Left ventricle myocardium inferior (tissue), 1 donor: ENCODE data around the gene NR0B2. TPM values are rescaled to one million over a fixed set of nuclear protein-coding genes. Genes with fewer than 3 reads are reported as not detected.
A peak's percentile ranks its signal among the peaks of the same experiment; 100 is the strongest.
"Not testable (repeated sequence)": the region's sequence is repeated elsewhere in the genome, so short reads cannot be mapped to it uniquely, and the experiment has no call there.

Experiments used
- DNase-seq: peaks from one replicate; pipeline ENCODE4 v3.0.0-alpha.2; 2020
- H3K27ac ChIP-seq: fragments of 200-600 bp; replicated peaks from 2 replicates; pipeline ENCODE4 v1.8.0; 2021
- H3K27me3 ChIP-seq: fragments of 200-600 bp; 2 replicates; pipeline ENCODE4 v1.8.0; 2021; ENCODE audit warnings: low read depth
- H3K36me3 ChIP-seq: fragments of 200-600 bp; 2 replicates; pipeline ENCODE4 v1.8.0; 2021
- H3K4me1 ChIP-seq: fragments of 200-600 bp; 2 replicates; pipeline ENCODE4 v1.8.0; 2021
- H3K4me3 ChIP-seq: fragments of 200-600 bp; 2 replicates; pipeline ENCODE4 v1.8.0; 2021; ENCODE audit warnings: mild to moderate bottlenecking, moderate library complexity
- H3K9me3 ChIP-seq: fragments of 200-600 bp; replicated peaks from 2 replicates; pipeline ENCODE4 v1.8.0; 2021
- CTCF ChIP-seq: fragments of 200-600 bp; IDR thresholded peaks from 2 replicates; pipeline ENCODE4 v1.8.0; 2021; ENCODE audit warnings: antibody characterized with exemption, mild to moderate bottlenecking, borderline replicate concordance
- intact Hi-C: fragments of 100-400 bp; cut with micrococcal nuclease; formaldehyde crosslinking; loops from one replicate; pipeline ENCODE4 v1.11.0; 2022
- total RNA-seq: library from RNA; stranded (reverse); fragmentation: NEBNext Ultra II Directional; extraction: Animal tissue kit (Norgen Biotek cat#: 25700); gene quantifications from one replicate; pipeline ENCODE4 v1.2.1, GENCODE V29; 2021
- donor health status: DM: no; HTN: yes; CAD: no; lungs with severe emphysema.

The NR0B2 gene
- total RNA-seq, 1 donor from 2014 or later = 7.2 TPM

GRCh38 chr1:26889551-26890466 is 24.0 kb downstream of the NR0B2 start, which contains the start of gene GPN2:
TSS of gene GPN2 (minus strand) at chr1:26890283. CDS start at chr1:26890096, 187 bp downstream.
- Histone ChIP-seq H3K4me3 (peak within 1 kb of the TSS; percentile 93), H3K36me3 (peaks cover 76% of the 10 kb centered on the region), H3K4me1 (peaks cover 43% of the 10 kb centered on the region), H3K27me3 (no peaks in the 10 kb centered on the region), H3K9me3 (no peaks in the 10 kb centered on the region), H3K27ac (peak within 1 kb of the TSS; percentile 90)
- TF ChIP-seq CTCF = no peak
- peak; percentile 80 for DNase-seq
- intact Hi-C loops = no loop called here

DNA sequence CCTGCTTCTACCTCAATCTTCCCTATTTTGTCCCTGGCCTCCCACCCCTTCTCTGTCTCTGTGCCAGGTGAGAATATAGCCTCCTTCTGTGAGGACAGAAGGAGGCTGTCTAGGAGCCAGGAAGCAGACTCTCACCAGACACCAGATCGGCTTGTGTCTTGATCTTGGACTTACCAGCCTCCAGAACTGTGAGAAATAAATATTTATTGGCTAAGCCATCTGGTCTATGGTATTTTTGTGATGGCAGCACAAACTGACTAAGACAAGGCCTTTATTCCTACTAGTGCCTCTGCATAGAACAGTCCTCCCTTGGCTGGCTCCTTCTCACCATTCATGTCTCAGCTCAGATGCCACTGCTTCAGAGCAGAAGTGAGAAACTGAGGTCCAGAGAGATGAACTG is 25.5 kb downstream of the NR0B2 start:
- Histone ChIP-seq H3K9me3 (no peaks in the 10 kb centered on the region), H3K27ac (peak overlapping the region; percentile 26), H3K4me1 (peaks cover 43% of the 10 kb centered on the region), H3K27me3 (no peaks in the 10 kb centered on the region), H3K36me3 (peaks cover 76% of the 10 kb centered on the region), H3K4me3 (no peak overlapping the region)
- no peak for DNase-seq
- no peak for TF ChIP-seq CTCF
- intact Hi-C loops = no loop called here

GRCh38 chr1:26887125-26887524 is 26.6 kb downstream of the NR0B2 start:
- Histone ChIP-seq H3K9me3 (no peaks in the 10 kb centered on the region), H3K4me3 (no peak overlapping the region), H3K4me1 (peaks cover 43% of the 10 kb centered on the region), H3K36me3 (peaks cover 76% of the 10 kb centered on the region), H3K27ac (peak overlapping the region; percentile 28), H3K27me3 (no peaks in the 10 kb centered on the region)
- TF ChIP-seq CTCF = peak; percentile 44
- intact Hi-C loops = no loop called here
- no peak for DNase-seq

GRCh38 chr1:26882696-26883463 is 30.9 kb downstream of the NR0B2 start:
- no peaks in the 10 kb centered on the region for H3K9me3 ChIP-seq
- H3K27ac ChIP-seq = no peak overlapping the region
- peaks cover 13% of the 10 kb centered on the region for H3K4me1 ChIP-seq
- peaks cover 97% of the 10 kb centered on the region for H3K36me3 ChIP-seq
- intact Hi-C loops = no loop called here
- no peak for DNase-seq
- TF ChIP-seq CTCF = no peak
- H3K4me3 ChIP-seq = no peak overlapping the region
- H3K27me3 ChIP-seq = no peaks in the 10 kb centered on the region

DNA sequence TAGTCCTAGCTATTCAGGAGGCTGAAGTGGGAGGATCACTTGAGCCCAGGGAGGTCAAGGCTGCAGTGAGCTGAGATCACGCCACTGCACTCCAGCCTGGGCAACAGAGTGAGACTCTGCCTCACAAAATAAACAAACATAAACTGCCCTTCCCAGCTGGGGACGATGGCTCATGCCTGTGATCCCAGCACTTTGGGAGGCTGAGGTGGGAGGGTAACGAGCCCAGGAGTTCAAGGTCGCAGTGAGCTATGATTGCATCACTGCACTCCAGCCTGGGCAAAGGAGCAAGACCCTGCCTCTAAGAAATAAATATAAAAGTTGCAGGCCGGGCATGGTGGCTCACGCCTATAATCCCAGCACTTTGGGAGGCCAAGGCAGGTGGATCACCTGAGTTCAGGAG is 32.2 kb downstream of the NR0B2 start:
- H3K27ac ChIP-seq, H3K27me3 ChIP-seq, H3K9me3 ChIP-seq, intact Hi-C loops, DNase-seq, H3K4me1 ChIP-seq, H3K4me3 ChIP-seq: not testable (repeated sequence)
- peaks cover 93% of the 10 kb centered on the region for H3K36me3 ChIP-seq
